GM21786 (cell line): ENCODE results near the gene AQP2.
A peak's percentile ranks its signal among the peaks of the same experiment; 100 is the strongest.

ENCODE experiments used
- ATAC-seq: cut with Tn5 transposase; IDR thresholded peaks from one replicate; pipeline ENCODE4 v1.9.1; 2021; ENCODE audit not compliant: unreplicated experiment

The AQP2 gene

GRCh38 chr12:49939707-49940106 is 10.8 kb upstream of the AQP2 start:
- ATAC-seq = no peak

DNA sequence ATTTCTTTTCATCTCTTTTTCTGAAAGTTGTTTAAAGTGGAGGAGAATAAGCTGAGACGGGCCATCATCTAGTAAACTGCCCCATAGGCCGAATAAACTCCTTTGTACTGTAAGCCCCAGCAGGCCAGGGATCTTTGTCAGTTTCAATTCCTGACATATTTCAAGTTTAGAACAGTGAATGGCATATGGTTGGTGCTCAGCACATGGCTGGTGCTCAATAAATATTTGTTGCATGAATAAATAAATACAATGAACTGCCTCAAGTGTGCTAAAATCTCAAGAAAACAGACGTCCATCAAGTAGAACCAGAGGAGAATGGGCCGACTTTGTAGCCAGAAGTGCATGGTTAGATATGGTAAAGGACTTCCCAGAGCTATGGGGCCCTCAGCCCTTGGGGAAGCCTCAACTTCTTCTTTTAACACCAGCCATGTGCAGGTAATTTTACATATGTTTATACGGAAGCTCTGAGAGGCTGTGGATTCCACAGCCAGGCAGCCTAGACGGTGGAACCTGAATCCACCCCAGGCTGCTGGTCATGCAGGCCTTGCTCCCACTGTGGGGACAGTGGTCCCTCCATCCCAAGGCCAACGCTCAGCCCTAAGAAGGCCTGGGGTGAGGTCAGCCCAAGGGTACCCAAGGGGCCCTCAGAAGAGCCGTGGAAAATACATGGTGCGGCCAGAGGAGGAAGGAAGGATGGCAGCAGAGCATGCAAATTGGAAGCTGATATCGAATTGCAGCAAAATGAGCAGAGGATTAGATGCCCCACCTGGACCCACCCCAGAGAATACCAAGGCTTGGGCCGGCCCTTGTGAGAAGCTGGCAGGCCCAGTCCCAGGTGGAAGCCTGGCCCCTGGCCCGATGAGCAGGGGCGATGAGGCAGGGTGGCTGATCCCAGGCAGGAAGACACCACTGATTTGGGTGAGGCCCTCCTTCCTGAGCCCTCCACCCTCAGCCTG is 8.7 kb upstream of the AQP2 start:
- ATAC-seq = no peak

DNA sequence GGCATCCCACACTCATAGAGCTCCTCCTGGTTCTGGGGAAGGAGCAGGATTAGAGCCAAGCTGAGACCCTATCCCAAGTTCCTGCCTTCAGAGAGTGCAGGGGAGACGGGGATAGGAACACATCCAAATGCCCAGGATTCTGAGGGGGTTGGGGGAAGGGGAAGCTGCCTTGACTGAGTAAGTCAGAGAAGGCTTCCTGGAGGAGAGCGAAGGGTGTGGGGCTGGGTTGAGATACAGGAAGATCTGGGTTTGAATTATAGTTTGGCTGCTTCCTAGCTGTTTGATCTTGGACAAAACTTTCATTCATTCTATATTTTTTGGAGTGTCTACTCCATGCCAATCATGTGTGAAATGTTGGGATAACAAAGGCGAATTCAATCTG is 8.0 kb upstream of the AQP2 start:
- no peak for ATAC-seq

DNA sequence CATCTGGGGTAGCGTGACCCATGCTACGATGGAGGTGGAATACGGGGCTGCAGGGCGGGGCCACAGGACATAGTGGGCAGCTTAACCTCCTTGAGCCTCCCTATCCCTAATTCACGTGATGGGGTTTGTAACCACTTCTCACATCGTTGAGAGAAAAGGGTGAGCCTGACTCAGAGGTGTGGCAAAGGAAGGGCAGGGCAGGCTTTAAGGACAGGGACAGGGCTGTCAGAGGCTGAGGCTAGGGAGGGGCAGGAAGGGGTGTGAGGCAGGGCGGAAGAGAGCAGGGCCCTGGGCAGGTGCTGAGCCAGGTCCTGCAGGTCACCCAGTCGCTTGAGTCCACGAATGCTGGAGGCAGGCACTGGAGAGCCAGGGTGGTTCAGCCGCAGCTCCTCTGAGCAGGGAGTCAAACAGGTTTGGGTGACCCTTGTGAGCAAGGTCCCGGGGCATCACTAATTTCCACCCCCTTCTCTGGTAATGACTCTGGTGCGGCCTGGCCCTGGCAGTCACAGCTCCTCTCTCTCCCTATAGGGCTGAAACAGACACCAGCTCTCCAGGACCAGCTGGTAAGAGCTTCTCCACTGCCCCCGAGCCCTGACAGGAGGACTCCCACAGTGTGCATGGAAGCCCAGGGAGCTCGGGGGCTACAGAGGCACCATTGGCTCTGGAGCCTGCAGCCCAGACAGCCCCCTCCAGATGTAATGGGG is 7.5 kb upstream of the AQP2 start:
- ATAC-seq = no peak

DNA sequence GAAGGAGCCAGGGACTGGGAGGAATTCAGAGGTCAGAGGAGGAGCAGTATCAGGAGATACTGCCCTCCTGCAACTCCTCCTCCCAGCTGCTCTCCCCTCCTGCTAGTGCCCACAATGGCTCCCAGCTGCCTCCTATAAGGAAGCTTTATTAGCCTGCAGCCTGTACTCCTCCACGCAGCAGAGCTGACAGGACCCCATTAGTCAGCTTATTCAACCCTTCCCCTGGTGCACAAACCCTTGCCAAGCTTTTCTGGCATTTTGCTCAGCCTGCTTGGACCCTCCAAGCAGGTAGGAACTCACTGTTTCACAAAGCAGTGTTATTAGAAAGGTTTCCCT is 6.9 kb upstream of the AQP2 start:
- no peak for ATAC-seq

DNA sequence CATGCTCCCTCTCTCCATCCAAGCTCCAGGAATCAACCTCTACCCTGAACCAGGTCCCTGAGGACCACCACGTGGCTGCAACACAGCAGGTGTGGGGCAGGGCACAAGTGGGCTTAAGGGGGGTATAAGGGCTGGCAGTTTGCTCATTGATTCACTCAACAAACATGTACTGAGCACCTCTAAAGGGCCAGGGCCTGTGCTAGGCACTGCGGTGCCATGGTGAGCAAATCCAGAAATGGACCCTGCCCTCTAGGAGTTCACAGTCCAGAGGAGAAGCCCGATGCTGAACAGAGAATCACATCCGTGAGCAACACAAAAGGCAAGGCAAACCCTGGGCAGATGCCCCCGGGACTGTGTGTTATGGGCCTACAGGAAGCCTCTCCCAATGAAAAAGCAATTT is 6.5 kb upstream of the AQP2 start:
- no peak for ATAC-seq

- no peak for ATAC-seq
Observed at GRCh38 chr12:49944718-49945117, 5.8 kb upstream of the AQP2 start.

- ATAC-seq = peak; percentile 88
Observed at GRCh38 chr12:49945394-49946080, 5.0 kb upstream of the AQP2 start.

DNA sequence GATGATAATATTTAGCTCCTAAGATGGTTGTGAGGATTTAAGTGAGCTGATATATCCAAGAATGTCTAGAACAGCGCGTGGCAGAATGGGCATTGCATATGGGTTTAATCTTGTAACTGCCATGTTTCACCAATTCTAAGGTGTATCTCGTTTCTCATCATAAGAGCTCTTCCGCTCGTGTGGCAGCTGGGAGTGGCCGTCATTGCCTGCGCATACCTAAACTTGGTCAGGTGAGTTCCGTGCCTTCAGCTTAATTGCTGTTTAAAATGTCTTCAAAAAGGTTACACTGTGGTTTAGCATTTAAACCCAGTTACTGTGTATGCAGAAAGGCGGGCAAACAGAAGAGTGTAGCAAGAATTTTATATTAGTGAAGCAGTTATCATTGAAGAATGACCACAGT is 4.5 kb upstream of the AQP2 start:
- no peak for ATAC-seq

DNA sequence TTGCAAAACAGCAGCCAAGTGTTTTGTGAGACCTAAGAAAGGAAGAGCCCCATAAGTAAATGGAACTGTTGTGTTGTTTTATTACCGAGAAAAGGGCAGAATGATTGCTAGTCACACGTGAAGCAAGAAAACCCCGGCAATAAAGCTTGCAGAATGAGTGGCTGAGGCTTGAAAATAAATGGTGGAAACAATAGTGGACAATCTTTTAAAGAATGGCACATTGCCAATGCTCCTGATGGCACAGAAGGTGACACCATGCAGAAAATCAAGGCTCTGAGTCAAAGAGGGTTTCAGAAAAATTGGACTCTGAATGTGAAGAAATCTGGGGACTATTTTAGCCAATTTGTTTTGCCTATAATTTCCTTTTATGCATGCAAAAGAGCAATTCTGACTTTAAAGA is 4.0 kb upstream of the AQP2 start:
- no peak for ATAC-seq

DNA sequence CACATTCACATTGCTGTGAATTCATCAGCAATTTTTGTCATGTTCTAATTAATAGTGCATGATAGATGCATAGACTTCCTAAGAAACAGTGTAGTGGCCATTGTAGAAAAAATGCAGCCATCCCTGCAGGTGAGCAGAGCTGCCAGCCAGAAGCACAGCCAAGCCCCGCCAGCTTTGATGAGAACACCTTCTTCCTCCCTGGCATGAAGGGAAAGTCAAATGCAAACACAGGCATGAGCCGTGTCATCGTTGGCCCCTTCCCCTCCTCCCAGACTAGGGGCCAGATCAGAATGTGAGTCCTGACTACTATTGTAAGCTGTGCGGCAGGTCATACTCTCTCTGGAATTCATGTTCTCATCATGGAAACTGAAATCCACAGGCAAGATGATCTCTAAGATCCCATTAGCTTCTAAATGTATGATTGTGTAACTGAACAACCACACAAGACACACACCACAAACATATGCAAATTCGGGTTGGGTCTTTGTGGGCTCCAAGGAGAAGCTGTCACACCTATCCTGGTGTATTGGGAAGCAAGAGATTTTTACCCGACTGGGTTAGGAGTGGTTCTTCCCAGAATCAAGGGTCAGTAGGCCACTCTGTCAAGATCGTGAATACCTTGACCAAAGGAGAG is 2.8 kb upstream of the AQP2 start:
- ATAC-seq = no peak

GRCh38 chr12:49948866-49949845 is 1.4 kb upstream of the AQP2 start:
- no peak for ATAC-seq

- ATAC-seq = no peak
Observed at GRCh38 chr12:49949866-49950265, 671 bp upstream of the AQP2 start.

DNA sequence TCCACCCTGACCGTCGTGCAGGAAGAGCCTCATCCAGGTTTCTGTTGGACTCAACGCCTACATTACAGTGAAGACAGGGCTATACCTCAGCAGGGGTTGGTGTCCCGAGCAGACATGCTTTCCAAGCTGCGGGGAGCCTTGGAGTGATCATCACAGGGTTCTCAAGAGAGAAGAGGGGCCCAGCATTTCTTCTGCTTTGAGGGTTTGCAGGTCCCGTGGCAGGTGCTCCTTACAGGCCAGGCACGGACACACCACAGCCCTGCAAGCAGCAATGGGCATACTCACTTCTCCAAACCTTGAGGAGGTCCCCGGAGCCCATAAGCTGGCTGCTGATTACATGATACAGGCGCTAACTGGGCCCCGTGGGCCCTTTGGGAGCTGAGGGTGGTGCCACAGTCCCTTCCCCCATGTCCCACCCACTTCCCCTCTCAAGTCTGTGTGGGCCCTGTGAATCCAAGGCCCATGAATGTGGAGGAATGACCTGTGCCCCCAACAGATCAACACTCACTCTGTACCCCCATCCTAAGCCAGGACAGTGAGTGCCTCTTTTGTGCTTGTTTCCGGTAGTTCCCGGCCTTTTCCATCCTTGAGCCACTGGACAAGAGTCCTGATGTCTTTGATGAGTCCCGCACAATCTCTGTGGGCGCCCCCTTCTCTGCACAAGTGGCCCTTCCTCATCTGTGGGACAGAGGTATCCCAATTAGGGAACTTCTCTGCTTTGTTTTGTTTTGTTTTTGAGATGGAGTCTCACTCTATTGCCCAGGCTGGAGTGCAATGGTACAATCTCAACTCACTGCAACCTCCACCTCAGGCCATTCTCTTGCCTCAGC is 1.1 kb downstream of the AQP2 start:
- ATAC-seq = no peak

GRCh38 chr12:49952391-49953055 is 2.0 kb downstream of the AQP2 start:
- no peak for ATAC-seq

DNA sequence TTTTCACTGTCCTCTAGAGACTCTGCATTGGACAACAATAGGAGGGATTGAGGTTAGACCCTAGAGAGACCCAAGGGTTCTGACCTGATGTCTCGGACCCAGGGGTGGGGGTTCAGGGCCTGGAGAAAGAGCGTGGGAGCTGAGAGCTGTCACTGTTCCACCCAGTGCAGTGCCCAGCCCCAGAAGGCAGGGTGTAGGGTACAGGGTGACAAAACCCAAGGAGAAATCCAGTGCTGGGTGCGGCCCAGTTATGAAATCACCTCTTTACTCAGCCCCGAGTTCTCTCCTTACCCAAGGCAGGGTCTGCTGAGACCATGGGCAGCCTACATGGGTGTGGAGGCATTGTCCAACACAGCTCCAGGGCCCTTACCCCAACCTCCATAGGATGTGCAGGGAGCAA is 2.6 kb downstream of the AQP2 start:
- no peak for ATAC-seq

DNA sequence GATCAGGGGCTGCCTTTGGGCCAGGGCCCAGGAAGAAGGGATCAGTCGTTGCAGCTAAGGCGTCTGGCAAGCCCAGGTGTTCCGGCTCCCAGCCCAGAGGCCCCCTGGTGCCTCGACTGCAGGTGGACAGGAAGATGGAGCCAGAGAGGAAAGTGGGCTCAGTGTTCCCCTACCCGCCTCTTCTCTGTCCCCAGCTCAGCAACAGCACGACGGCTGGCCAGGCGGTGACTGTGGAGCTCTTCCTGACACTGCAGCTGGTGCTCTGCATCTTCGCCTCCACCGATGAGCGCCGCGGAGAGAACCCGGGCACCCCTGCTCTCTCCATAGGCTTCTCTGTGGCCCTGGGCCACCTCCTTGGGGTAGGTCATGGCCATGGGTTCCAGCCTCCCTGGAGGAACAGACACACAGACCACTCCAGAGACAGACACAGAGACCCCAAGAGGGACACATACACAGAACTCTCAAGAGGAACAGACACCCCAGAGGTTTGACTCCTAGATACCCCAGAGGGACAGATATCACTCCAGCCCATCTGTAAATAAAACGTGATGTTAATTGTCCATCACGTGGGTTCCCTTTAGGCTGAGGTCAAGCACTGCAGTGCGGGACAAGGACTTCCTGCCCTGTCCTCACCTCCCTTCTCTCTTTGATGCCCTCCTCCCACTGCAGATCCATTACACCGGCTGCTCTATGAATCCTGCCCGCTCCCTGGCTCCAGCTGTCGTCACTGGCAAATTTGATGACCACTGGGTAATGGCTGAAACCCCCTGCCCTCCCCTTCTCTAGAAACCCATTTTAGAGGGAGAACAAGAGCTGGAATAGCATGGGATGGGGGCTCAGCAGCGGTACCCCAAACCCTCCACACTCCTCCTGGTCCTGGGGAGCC is 3.7 kb downstream of the AQP2 start:
- no peak for ATAC-seq
